Fibroblast of the aortic adventitia (primary cell): Measurements from ENCODE around the gene ATIC. TPM values are rescaled to one million over a fixed set of nuclear protein-coding genes. Genes with fewer than 3 reads are reported as not detected.

Experiments
- DNase-seq: peaks from one replicate; pipeline ENCODE4 v3.0.0-alpha.2; 2010; ENCODE audit warnings: low read depth
- H3K4me3 ChIP-seq: 2 replicates; pipeline ENCODE4 v1.5.1; 2011; ENCODE audit warnings: low read depth, mild to moderate bottlenecking, control low read depth, low read length, moderate library complexity
- total RNA-seq: library from RNA; depleted of rRNA; stranded (reverse); fragments of >200 nt; gene quantifications from 2 replicates; pipeline ENCODE4 v1.2.3, GENCODE V29; 2012; ENCODE audit warnings: low replicate concordance
- TF ChIP-seq, protein P1 (sequence below): IDR thresholded peaks from 2 replicates; pipeline ENCODE4 v1.5.1; 2011; ENCODE audit warnings: mild to moderate bottlenecking, low read length, control low read depth, inconsistent platforms; ENCODE audit not compliant: insufficient read depth

The ATIC gene
- total RNA-seq, 1 donor, result 24.5 TPM

DNA sequence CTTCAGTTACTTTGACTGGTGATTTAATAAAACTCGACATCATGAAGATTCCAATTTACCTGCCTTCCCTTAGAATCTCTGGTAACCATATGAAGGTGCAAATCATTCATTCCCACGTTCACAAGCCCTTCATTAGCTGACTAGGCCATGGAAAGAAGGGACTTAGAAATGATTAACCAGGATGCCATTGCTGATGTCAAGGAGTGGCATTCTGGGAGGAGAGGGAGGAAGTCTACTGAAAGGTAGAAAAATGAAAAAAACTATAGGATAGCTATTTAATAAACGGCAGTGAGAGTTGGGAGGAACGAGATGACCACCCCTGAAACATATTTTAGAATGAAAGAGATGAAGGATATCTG lies 1.4 kb downstream of the ATIC start:
- DNase-seq, result no peak
- TF ChIP-seq, protein P1, sequence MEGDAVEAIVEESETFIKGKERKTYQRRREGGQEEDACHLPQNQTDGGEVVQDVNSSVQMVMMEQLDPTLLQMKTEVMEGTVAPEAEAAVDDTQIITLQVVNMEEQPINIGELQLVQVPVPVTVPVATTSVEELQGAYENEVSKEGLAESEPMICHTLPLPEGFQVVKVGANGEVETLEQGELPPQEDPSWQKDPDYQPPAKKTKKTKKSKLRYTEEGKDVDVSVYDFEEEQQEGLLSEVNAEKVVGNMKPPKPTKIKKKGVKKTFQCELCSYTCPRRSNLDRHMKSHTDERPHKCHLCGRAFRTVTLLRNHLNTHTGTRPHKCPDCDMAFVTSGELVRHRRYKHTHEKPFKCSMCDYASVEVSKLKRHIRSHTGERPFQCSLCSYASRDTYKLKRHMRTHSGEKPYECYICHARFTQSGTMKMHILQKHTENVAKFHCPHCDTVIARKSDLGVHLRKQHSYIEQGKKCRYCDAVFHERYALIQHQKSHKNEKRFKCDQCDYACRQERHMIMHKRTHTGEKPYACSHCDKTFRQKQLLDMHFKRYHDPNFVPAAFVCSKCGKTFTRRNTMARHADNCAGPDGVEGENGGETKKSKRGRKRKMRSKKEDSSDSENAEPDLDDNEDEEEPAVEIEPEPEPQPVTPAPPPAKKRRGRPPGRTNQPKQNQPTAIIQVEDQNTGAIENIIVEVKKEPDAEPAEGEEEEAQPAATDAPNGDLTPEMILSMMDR, result no peak
- no peak overlapping the region for H3K4me3 ChIP-seq

DNA sequence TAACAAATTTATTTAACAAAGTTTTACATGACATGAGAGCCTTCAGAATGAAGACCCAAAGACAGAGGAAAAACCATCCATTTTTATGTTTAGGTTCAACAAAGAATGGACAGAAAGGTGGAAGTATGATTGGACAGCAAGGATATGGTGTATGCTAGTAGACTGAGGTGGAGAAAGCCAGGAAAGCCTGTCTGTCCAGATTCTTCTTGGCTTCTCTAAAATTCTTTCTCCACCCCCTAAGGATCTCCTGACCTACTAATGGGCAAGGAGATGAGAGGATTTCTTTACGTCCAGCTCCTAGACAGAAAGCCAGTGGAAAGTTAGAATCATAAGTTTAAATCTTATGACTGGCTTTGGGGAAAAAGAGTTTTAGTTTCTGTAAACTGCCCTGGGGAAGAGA lies 3.0 kb downstream of the ATIC start:
- TF ChIP-seq, protein P1, result no peak
- H3K4me3 ChIP-seq, result no peak overlapping the region
- no peak for DNase-seq

DNA sequence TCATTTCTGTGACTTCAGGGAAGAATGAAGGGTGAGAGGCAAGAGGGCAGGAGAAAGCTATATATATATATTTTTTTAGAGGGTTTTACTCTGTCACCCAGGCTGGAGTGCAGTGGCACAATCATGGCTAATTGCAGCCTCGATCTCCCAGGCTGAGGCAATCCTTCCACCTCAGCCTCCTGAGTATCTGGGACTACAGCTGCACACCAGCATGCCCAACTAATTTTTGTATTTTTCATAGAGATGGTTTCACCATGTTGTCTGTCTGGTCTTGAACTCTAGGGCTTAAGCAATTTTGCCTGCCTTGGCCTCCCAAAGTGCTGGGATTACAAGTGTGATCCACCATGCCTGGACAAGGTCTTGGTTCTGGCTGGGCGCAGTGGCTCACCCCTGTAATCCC lies 3.4 kb downstream of the ATIC start:
- TF ChIP-seq, protein P1, result no peak
- DNase-seq, result no peak
- H3K4me3 ChIP-seq, result no peak overlapping the region

DNA sequence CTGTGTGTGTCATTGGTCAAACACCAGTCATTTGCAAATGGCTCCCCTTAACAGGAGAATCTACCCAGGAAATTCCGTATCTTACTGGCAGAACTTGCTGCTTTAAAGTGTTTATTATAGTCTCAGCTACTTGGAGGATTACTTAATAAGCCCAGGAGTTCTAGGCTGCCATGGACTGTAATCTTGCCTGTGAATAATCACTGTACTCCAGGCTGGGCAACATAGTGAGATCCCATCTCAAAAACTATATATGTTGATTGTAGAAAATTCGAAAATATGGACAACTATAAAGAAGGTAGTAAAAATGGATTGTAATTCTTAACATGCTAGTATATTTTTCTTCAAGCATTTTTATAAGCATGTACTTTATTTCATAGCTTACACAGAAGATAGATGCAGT lies 4.5 kb downstream of the ATIC start:
- no peak overlapping the region for H3K4me3 ChIP-seq
- TF ChIP-seq, protein P1, result no peak
- DNase-seq, result no peak

DNA sequence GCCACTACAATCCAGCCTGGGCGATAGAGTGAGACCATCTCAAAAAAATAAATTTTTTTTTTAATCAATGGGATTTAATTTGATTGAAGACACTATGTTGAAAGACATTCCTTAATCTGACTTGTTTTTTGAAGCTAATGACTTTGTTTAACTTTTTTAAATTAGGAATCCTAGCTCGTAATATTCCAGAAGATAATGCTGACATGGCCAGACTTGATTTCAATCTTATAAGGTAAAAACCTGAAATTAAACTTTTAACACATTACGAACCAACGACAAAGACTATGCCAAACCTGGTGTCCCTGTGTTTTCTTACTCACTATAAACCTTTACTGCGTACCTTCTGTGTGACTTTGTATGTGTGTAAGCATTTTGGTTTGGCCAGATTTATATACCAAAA lies 7.6 kb downstream of the ATIC start:
- TF ChIP-seq, protein P1, result no peak
- no peak for DNase-seq
- H3K4me3 ChIP-seq, result no peak overlapping the region

DNA sequence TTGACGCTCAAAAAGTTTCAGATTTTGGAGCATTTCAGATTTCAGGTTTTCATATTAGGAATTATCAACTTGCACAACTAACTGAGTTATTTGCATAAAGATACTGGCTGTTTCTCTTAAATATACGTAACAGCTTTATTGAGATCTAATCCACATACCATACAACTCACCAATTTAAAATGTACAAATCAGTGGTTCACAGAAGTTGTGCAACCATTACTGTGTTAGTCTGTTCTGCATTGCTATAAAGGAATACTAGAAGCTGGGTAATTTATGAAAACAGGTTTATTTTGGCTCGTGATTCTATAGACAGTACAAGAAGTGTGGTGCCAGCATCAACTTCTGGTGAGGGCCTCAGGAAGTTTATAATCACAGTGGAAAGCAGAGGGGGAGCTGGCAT lies 8.2 kb downstream of the ATIC start:
- TF ChIP-seq, protein P1, result no peak
- no peak for DNase-seq
- H3K4me3 ChIP-seq, result no peak overlapping the region

DNA sequence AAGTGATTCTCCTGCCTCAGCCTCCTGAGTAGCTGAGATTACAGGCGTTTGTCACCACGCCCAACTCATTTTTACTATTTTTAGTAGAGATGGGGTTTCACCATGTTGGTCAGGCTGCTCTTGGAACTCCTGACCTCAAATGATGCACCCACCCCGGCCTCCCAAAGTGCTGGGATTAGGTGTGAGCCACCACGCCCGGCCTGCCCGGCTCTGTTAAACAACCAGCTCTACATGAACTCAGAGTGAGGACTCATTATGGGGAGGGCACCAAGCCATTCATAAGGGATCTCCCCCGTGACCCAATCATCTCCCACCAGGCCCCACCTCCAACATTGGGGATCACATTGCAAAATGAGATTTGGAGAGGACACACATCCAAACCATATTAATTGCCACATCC lies 8.8 kb downstream of the ATIC start:
- no peak for DNase-seq
- H3K4me3 ChIP-seq, result no peak overlapping the region
- TF ChIP-seq, protein P1, result no peak
